T-helper 9 cell (primary cell): ENCODE results near the gene SRRT.
A peak's percentile ranks its signal among the peaks of the same experiment; 100 is the strongest.
"Not testable (repeated sequence)": the region's sequence is repeated elsewhere in the genome, so short reads cannot be mapped to it uniquely, and the experiment has no call there.

Experiments
- DNase-seq: peaks from one replicate; pipeline ENCODE4 v3.0.0-alpha.2; 2020

Gene SRRT

GRCh38 chr7:100895956-100896731 is 21.2 kb downstream of the SRRT start:
- DNase-seq, result no peak

- DNase-seq, result peak; percentile 70
These were observed 22.1 kb downstream of the SRRT start for GRCh38 chr7:100896732-100897608.

GRCh38 chr7:100897772-100898454 is 23.0 kb downstream of the SRRT start:
- DNase-seq, result no peak

- DNase-seq, result no peak
These were observed 24.5 kb downstream of the SRRT start for GRCh38 chr7:100899432-100899831.

GRCh38 chr7:100900978-100901377 is 26.1 kb downstream of the SRRT start:
- DNase-seq, result no peak

- DNase-seq, result no peak
These were observed 27.0 kb downstream of the SRRT start for GRCh38 chr7:100901921-100902332.

GRCh38 chr7:100902638-100903037 is 27.7 kb downstream of the SRRT start:
- DNase-seq, result no peak

- no peak for DNase-seq
These were observed 33.6 kb downstream of the SRRT start for GRCh38 chr7:100908512-100908911.

GRCh38 chr7:100910443-100910842 is 35.5 kb downstream of the SRRT start:
- not testable (repeated sequence) for DNase-seq

GRCh38 chr7:100911484-100911883 is 36.6 kb downstream of the SRRT start:
- no peak for DNase-seq

- DNase-seq, result no peak
These were observed 39.4 kb downstream of the SRRT start for GRCh38 chr7:100914208-100914878.

- DNase-seq, result no peak
These were observed 40.1 kb downstream of the SRRT start for GRCh38 chr7:100914879-100915447.

GRCh38 chr7:100919335-100919734 is 44.4 kb downstream of the SRRT start:
- not testable (repeated sequence) for DNase-seq

GRCh38 chr7:100919779-100920437 is 45.0 kb downstream of the SRRT start:
- DNase-seq, result not testable (repeated sequence)

- no peak for DNase-seq
These were observed 46.1 kb downstream of the SRRT start for GRCh38 chr7:100921039-100921438.

- DNase-seq, result not testable (repeated sequence)
These were observed 48.7 kb downstream of the SRRT start for GRCh38 chr7:100923616-100924015.

GRCh38 chr7:100929808-100930174 is 54.9 kb downstream of the SRRT start:
- DNase-seq, result no peak

- DNase-seq, result no peak
These were observed 58.8 kb downstream of the SRRT start for GRCh38 chr7:100933734-100934133.

- not testable (repeated sequence) for DNase-seq
These were observed 60.5 kb downstream of the SRRT start for GRCh38 chr7:100935381-100935780.

- DNase-seq, result not testable (repeated sequence)
These were observed 61.3 kb downstream of the SRRT start for GRCh38 chr7:100936167-100936566.
